A673 (cell line): ENCODE measurements around the gene SCAMP5. TPM values are rescaled to one million over a fixed set of nuclear protein-coding genes. Genes with fewer than 3 reads are reported as not detected.

Source experiments
- BruUV-seq: library from RNA; stranded (reverse); fragments of 400-500 nt; replicated peaks from 2 replicates; lab custom pipeline; 2021; lab: Mats Ljungman, UMichigan
- CTCF ChIA-PET: fragments of 300-600 bp; sonication (Branson Sonifier 250); formaldehyde crosslinking; loops from one replicate; lab custom pipeline; 2022; ENCODE audit warnings: antibody characterized with exemption; lab: Charles Lee
- POLR2A ChIA-PET: fragments of 300-600 bp; sonication (Branson Sonifier 250); formaldehyde crosslinking; loops from one replicate; lab custom pipeline; 2022; ENCODE audit warnings: antibody characterized with exemption; ENCODE audit not compliant: low non-redundant PET; lab: Charles Lee
- DNase-seq: peaks from one replicate; pipeline ENCODE4 v3.0.0-alpha.2; 2015; ENCODE audit warnings: low spot score
- H3K27ac ChIP-seq: fragments of 200-600 bp; sonication (generic); 2 replicates; pipeline ENCODE4 v1.5.1; 2016; ENCODE audit warnings: mixed run types, low read depth, mild to moderate bottlenecking, mixed read lengths, antibody characterized with exemption, low read length; ENCODE audit not compliant: poor library complexity, severe bottlenecking
- H3K27me3 ChIP-seq: fragments of 200-600 bp; sonication (generic); replicated peaks from 2 replicates; pipeline ENCODE4 v1.6.1; 2017; ENCODE audit warnings: mixed run types, low read depth, mild to moderate bottlenecking, mixed read lengths, antibody characterized with exemption, low read length; ENCODE audit not compliant: insufficient read depth, poor library complexity
- H3K36me3 ChIP-seq: fragments of 200-600 bp; sonication (generic); 2 replicates; pipeline ENCODE4 v1.6.1; 2016; ENCODE audit warnings: mixed run types, mild to moderate bottlenecking, mixed read lengths, antibody characterized with exemption, low read length; ENCODE audit not compliant: insufficient read depth, poor library complexity, severe bottlenecking
- H3K4me1 ChIP-seq: fragments of 200-600 bp; sonication (generic); 2 replicates; pipeline ENCODE4 v1.6.1; 2017; ENCODE audit warnings: mixed run types, mild to moderate bottlenecking, mixed read lengths, antibody characterized with exemption, low read length; ENCODE audit not compliant: insufficient read depth, poor library complexity, severe bottlenecking
- H3K4me3 ChIP-seq: fragments of 200-600 bp; sonication (generic); 2 replicates; pipeline ENCODE4 v1.5.1; 2016; ENCODE audit warnings: low read depth, mixed run types, mild to moderate bottlenecking, mixed read lengths, low read length; ENCODE audit not compliant: poor library complexity, severe bottlenecking
- H3K9me3 ChIP-seq: fragments of 200-600 bp; sonication (generic); 2 replicates; pipeline ENCODE4 v1.6.1; 2016; ENCODE audit warnings: mixed run types, low read depth, mild to moderate bottlenecking, mixed read lengths, antibody characterized with exemption, low read length; ENCODE audit not compliant: poor library complexity, severe bottlenecking
- EZH2 ChIP-seq: fragments of 200-600 bp; sonication (generic); IDR thresholded peaks from 2 replicates; pipeline ENCODE4 v1.6.1; 2017; ENCODE audit warnings: borderline replicate concordance, low read depth, mild to moderate bottlenecking, mixed read lengths, antibody characterized with exemption, low read length; ENCODE audit not compliant: poor library complexity, severe bottlenecking
- intact Hi-C: fragments of 100-400 bp; cut with micrococcal nuclease; formaldehyde crosslinking; loops from one replicate; pipeline ENCODE4 v1.10.0; 2022; ENCODE audit not compliant: unreplicated experiment
- total RNA-seq: library from RNA; stranded (reverse); gene quantifications from 2 replicates; pipeline ENCODE4 v1.2.3, GENCODE V29; 2021

SCAMP5 gene
- total RNA-seq, 1 experiment from 2014 or later, result 3.8 TPM

DNA sequence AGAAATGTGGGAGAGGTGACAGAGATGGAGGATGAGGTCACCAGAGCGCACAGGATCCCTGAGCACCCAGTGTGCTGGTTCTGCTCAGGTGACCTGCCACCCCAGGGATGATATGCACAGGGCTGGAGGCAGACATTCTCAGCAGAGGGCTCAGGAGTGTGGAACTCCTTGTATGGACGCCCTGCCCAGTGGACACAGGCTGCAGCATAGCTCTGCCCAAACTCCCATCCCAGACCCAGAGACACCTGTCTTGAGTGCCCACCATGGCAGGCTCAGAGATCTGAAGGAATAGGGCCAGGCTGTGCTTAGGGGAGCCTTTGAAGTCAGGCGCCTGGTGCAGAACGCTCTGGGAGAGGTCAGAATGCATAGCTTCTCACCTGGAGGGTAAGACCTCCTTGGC lies 75.3 kb downstream of the SCAMP5 start:
- no peaks in the 10 kb centered on the region for H3K9me3 ChIP-seq
- DNase-seq, result no peak
- no peak overlapping the region for H3K4me3 ChIP-seq
- CTCF ChIA-PET, result no interaction called here
- BruUV-seq, result no TSS peak
- H3K36me3 ChIP-seq, result no peaks in the 10 kb centered on the region
- POLR2A ChIA-PET, result interaction anchor here (0.7 kb wide), 1 partner anchor 321 kb away, joined by 3 read pairs; no protein-coding TSS in a partner anchor
- H3K27me3 ChIP-seq, result no peaks in the 10 kb centered on the region
- H3K4me1 ChIP-seq, result no peaks in the 10 kb centered on the region
- TF ChIP-seq EZH2, result no peak
- intact Hi-C loops, result no loop called here
- H3K27ac ChIP-seq, result no peak overlapping the region

Other genes with a start within 250 kb of the SCAMP5 start
- gene CYP1A2, start 246.7 kb upstream of the SCAMP5 start, total RNA-seq, result not detected in 2 replicates
- gene CSK, start 213.5 kb upstream of the SCAMP5 start, total RNA-seq, result 90.8 and 103 TPM in 2 replicates
- 0.80 TPM in 1 of 2 replicates, not detected in the other for gene LMAN1L, start 182.7 kb upstream of the SCAMP5 start, total RNA-seq
- 0.17 and 0.28 TPM in 2 replicates for gene CPLX3, start 168.9 kb upstream of the SCAMP5 start, total RNA-seq
- 53.3 and 58.3 TPM in 2 replicates for gene ULK3, start 152.4 kb upstream of the SCAMP5 start, total RNA-seq
- 77.9 and 94.4 TPM in 2 replicates for gene SCAMP2, start 122.2 kb upstream of the SCAMP5 start, total RNA-seq
- gene MPI, start 105.5 kb upstream of the SCAMP5 start, total RNA-seq, result 48.2 and 62.8 TPM in 2 replicates
- 86.6 and 93.2 TPM in 2 replicates for gene FAM219B, start 88.7 kb upstream of the SCAMP5 start, total RNA-seq
- 354 and 357 TPM in 2 replicates for gene COX5A, start 57.5 kb upstream of the SCAMP5 start, total RNA-seq
- gene RPP25, start 38.8 kb upstream of the SCAMP5 start, total RNA-seq, result 20.6 and 22.5 TPM in 2 replicates
- gene PPCDC, start 28.0 kb downstream of the SCAMP5 start, total RNA-seq, result 13.3 and 18.9 TPM in 2 replicates
- 28.9 and 30.3 TPM in 2 replicates for gene C15orf39, start 206.3 kb downstream of the SCAMP5 start, total RNA-seq